HepG2 (cell line): ENCODE results near the gene TECTA. TPM values are rescaled to one million over a fixed set of nuclear protein-coding genes. Genes with fewer than 3 reads are reported as not detected.

ENCODE experiments used
- BRCA1 ChIP-seq: sonication (generic); formaldehyde crosslinking; IDR thresholded peaks from 2 replicates; pipeline ENCODE4 v1.4.0; 2020; ENCODE audit warnings: missing genetic modification reagents
- DRAP1 ChIP-seq: IDR thresholded peaks from 2 replicates; pipeline ENCODE4 v1.6.1; 2016; ENCODE audit warnings: missing genetic modification reagents, missing compliant biosample characterization
- E2F2 ChIP-seq: sonication (generic); formaldehyde crosslinking; IDR thresholded peaks from 2 replicates; pipeline ENCODE4 v1.4.0; 2020; ENCODE audit warnings: missing genetic modification reagents, borderline replicate concordance
- E2F5 ChIP-seq: sonication (generic); formaldehyde crosslinking; conservative IDR thresholded peaks from 2 replicates; pipeline ENCODE4 v1.4.0; 2020; ENCODE audit warnings: missing genetic modification reagents
- GABPA ChIP-seq, 2 experiments: IDR thresholded peaks; 2 replicates each; pipeline ENCODE4 v1.6.1; 2011 to 2016; ENCODE audit warnings: low read depth in 2 of 2, low read length in 1 of 2, missing biosample characterization in 1 of 2, missing genetic modification characterization in 1 of 2
- GATAD1 ChIP-seq: IDR thresholded peaks from 2 replicates; pipeline ENCODE4 v1.6.1; 2016; ENCODE audit warnings: missing genetic modification reagents, missing compliant biosample characterization
- GFI1 ChIP-seq: sonication (generic); formaldehyde crosslinking; IDR thresholded peaks from 2 replicates; pipeline ENCODE4 v1.5.0; 2020; ENCODE audit warnings: missing genetic modification reagents, mild to moderate bottlenecking, borderline replicate concordance
- HCFC1 ChIP-seq: fragments of 150-350 bp; IDR thresholded peaks from 2 replicates; pipeline ENCODE4 v1.6.1; 2014; ENCODE audit warnings: low read depth, low read length
- MAFK ChIP-seq, 2 experiments: IDR thresholded peaks in 1 of 2; conservative IDR thresholded peaks in 1 of 2; 2 replicates each; pipeline ENCODE4 v1.6.1; 2011; ENCODE audit warnings: improper control_type of control experiment in 2 of 2, low read length in 2 of 2
- MXD4 ChIP-seq: IDR thresholded peaks from 2 replicates; pipeline ENCODE4 v1.6.1; 2016; ENCODE audit warnings: mild to moderate bottlenecking, missing biosample characterization, missing genetic modification reagents
- NFATC3 ChIP-seq: sonication (generic); formaldehyde crosslinking; IDR thresholded peaks from 2 replicates; pipeline ENCODE4 v1.5.1; 2020; ENCODE audit warnings: mild to moderate bottlenecking, missing genetic modification reagents
- NKX3-1 ChIP-seq: sonication (generic); formaldehyde crosslinking; IDR thresholded peaks from 2 replicates; pipeline ENCODE4 v1.5.0; 2020; ENCODE audit warnings: missing genetic modification reagents
- RARA ChIP-seq: IDR thresholded peaks from 2 replicates; pipeline ENCODE4 v1.6.1; 2016; ENCODE audit warnings: missing genetic modification reagents, missing compliant biosample characterization
- TBL1XR1 ChIP-seq: fragments of 150-350 bp; IDR thresholded peaks from 2 replicates; pipeline ENCODE4 v1.6.1; 2014; ENCODE audit warnings: borderline replicate concordance, low read length; ENCODE audit not compliant: partially characterized antibody
- ZBED4 ChIP-seq: sonication (generic); formaldehyde crosslinking; IDR thresholded peaks from 2 replicates; pipeline ENCODE4 v1.4.0; 2020; ENCODE audit warnings: missing genetic modification reagents, borderline replicate concordance
- ZNF501 ChIP-seq: sonication (generic); formaldehyde crosslinking; IDR thresholded peaks from 2 replicates; pipeline ENCODE4 v1.5.1; 2020; ENCODE audit warnings: mild to moderate bottlenecking, moderate library complexity, missing genetic modification reagents
- ZNF713 ChIP-seq: sonication (generic); formaldehyde crosslinking; IDR thresholded peaks from 2 replicates; pipeline ENCODE4 v1.4.0; 2020; ENCODE audit warnings: mild to moderate bottlenecking, missing genetic modification reagents
- polyA plus RNA-seq, 8 experiments: library from polyadenylated mRNA; depleted of rRNA in 3 of 8; stranded (reverse) in 7 of 8; unstranded in 1 of 8; fragments of >200 nt; fragmentation: Illumina TruSeq in 4 of 8; extraction: Trizol in 4 of 8; gene quantifications; 2 replicates each; pipeline versions ENCODE4 v1.2.1 to v1.2.3, GENCODE V29; 2011 to 2016; ENCODE audit warnings: low read depth in 4 of 8, missing spikeins in 1 of 8, mixed read lengths in 1 of 8; ENCODE audit not compliant: insufficient read depth in 1 of 8
- total RNA-seq, 5 experiments: library from RNA; depleted of rRNA; stranded (reverse); fragments of >200 nt; fragmentation: Illumina TruSeq; extraction: Trizol; gene quantifications; 2 replicates each; pipeline ENCODE4 v1.2.3, GENCODE V29; 2016; ENCODE audit warnings: low read depth in 1 of 5
- TF ChIP-seq, protein P1 (sequence below): sonication (generic); formaldehyde crosslinking; IDR thresholded peaks from 2 replicates; pipeline ENCODE4; 2020; ENCODE audit warnings: missing genetic modification reagents, mild to moderate bottlenecking, borderline replicate concordance
- TF ChIP-seq, protein P2 (sequence below): sonication (generic); formaldehyde crosslinking; IDR thresholded peaks from 2 replicates; pipeline ENCODE4 v1.5.0; 2020; ENCODE audit warnings: missing genetic modification reagents

The TECTA gene
- total and polyA plus RNA-seq, 2 of the 13 experiments (the other 11 are each of a cell fraction or from before 2014, with no cell fraction given): 0.04 to 0.17 TPM

DNA sequence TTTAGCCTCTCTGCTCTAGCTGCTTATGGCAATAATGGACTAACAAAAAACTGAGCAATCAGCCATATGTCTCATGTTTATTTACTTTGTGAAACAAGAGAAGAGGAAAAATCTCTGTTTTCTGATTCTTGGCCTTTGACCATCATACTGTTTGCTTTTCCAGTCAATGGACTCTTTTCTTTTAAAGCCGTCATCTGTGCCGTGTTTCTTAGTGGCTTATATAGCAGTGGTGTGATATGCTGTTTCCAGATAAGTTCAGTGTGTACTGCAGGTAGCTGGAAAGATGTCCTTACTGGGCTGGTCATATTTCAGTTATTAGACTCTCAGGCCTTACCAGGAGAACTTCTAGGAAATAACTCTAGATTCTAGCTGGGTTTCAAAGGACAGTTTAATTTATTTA lies 33.6 kb upstream of the TECTA start (continued):
- TF ChIP-seq ZBED4: no peak
- no peak for TF ChIP-seq MXD4 (CRISPR knock-in tag)
- peak; percentile 66 for TF ChIP-seq TBL1XR1
- no peak for TF ChIP-seq GABPA (IDR thresholded peaks at IDR 0.05; ENCODE audit: low read depth, low read length)
- TF ChIP-seq GABPA (CRISPR knock-in tag; IDR thresholded peaks at IDR 0.05; ENCODE audit: low read depth): peak; percentile 55
- TF ChIP-seq HCFC1: no peak
- TF ChIP-seq E2F2: no peak
- TF ChIP-seq, protein P1, sequence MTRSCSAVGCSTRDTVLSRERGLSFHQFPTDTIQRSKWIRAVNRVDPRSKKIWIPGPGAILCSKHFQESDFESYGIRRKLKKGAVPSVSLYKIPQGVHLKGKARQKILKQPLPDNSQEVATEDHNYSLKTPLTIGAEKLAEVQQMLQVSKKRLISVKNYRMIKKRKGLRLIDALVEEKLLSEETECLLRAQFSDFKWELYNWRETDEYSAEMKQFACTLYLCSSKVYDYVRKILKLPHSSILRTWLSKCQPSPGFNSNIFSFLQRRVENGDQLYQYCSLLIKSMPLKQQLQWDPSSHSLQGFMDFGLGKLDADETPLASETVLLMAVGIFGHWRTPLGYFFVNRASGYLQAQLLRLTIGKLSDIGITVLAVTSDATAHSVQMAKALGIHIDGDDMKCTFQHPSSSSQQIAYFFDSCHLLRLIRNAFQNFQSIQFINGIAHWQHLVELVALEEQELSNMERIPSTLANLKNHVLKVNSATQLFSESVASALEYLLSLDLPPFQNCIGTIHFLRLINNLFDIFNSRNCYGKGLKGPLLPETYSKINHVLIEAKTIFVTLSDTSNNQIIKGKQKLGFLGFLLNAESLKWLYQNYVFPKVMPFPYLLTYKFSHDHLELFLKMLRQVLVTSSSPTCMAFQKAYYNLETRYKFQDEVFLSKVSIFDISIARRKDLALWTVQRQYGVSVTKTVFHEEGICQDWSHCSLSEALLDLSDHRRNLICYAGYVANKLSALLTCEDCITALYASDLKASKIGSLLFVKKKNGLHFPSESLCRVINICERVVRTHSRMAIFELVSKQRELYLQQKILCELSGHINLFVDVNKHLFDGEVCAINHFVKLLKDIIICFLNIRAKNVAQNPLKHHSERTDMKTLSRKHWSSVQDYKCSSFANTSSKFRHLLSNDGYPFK: no peak
- peak; percentile 75 for TF ChIP-seq RARA (CRISPR knock-in tag)
- TF ChIP-seq NFATC3 (CRISPR knock-in tag): no peak
- no peak for TF ChIP-seq ZNF501
- TF ChIP-seq E2F5 (CRISPR knock-in tag): no peak
- TF ChIP-seq ZNF713 (CRISPR knock-in tag): no peak
- TF ChIP-seq MAFK (conservative IDR thresholded peaks at IDR 0.05 in 1 of 2, IDR thresholded peaks at IDR 0.05 in 1 of 2; ENCODE audit: low read length in 2 of 2): 0 out of 4 replicates have a peak, but pooled peaks of 1 of the 2 experiments have one; percentile 12
- TF ChIP-seq GFI1 (CRISPR knock-in tag): peak; percentile 100
- peak; percentile 62; the same call in 1 of the 2 replicates for TF ChIP-seq NKX3-1 (CRISPR knock-in tag)
- TF ChIP-seq DRAP1 (CRISPR knock-in tag): peak; percentile 90
- no peak for TF ChIP-seq BRCA1 (CRISPR knock-in tag)
- TF ChIP-seq, protein P2, sequence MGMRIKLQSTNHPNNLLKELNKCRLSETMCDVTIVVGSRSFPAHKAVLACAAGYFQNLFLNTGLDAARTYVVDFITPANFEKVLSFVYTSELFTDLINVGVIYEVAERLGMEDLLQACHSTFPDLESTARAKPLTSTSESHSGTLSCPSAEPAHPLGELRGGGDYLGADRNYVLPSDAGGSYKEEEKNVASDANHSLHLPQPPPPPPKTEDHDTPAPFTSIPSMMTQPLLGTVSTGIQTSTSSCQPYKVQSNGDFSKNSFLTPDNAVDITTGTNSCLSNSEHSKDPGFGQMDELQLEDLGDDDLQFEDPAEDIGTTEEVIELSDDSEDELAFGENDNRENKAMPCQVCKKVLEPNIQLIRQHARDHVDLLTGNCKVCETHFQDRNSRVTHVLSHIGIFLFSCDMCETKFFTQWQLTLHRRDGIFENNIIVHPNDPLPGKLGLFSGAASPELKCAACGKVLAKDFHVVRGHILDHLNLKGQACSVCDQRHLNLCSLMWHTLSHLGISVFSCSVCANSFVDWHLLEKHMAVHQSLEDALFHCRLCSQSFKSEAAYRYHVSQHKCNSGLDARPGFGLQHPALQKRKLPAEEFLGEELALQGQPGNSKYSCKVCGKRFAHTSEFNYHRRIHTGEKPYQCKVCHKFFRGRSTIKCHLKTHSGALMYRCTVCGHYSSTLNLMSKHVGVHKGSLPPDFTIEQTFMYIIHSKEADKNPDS (CRISPR knock-in tag): no peak
- TF ChIP-seq GATAD1 (CRISPR knock-in tag): peak; percentile 34; the same call in 1 of the 2 replicates
